PC-9 (cell line): Measurements from ENCODE around the gene DHRS4L2.
"Not testable (repeated sequence)": the region's sequence is repeated elsewhere in the genome, so short reads cannot be mapped to it uniquely, and the experiment has no call there.

Experiments
- EZH2 ChIP-seq: fragments of 200-600 bp; sonication (generic); IDR thresholded peaks from 2 replicates; pipeline ENCODE4 v1.8.0; 2017; ENCODE audit warnings: antibody characterized with exemption, low read depth
- TF ChIP-seq, protein P1 (sequence below): fragments of 200-600 bp; sonication (generic); conservative IDR thresholded peaks from 2 replicates; pipeline ENCODE4 v1.6.1; 2017; ENCODE audit warnings: mixed run types, antibody characterized with exemption, mild to moderate bottlenecking, moderate library complexity

DNA sequence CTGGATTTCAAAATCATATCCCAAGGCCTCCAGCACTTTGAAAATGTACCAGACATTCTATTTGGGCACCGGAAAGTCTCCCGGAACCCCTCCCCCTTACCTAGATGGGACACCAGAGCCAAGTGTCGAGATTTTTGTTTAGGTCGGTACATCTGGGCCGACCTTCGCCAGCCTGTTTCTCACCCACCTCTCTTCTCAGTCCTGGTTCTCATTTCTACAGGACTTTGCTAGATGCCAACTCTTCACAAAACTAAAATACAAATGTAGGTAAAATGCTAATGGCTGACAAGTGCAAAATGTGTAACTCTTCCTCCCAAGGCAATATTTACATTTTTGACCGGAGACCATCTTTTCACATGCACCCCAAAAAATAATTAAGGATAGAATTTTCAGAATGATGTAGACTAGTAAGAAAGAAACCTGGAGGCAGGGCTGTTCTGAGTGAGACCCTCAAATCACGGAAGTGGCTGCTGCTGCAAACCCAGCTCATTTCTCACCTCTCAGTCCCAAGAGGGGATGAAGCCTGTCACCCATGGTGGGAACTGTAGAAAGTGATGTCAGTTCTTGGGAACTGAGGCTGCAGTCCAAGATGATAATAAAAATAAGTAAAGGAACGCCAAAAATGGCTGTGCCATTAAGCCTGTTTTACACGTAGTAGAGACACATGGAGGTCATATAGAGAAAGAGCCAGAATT lies 48.4 kb downstream of the DHRS4L2 start:
- TF ChIP-seq, protein P1, sequence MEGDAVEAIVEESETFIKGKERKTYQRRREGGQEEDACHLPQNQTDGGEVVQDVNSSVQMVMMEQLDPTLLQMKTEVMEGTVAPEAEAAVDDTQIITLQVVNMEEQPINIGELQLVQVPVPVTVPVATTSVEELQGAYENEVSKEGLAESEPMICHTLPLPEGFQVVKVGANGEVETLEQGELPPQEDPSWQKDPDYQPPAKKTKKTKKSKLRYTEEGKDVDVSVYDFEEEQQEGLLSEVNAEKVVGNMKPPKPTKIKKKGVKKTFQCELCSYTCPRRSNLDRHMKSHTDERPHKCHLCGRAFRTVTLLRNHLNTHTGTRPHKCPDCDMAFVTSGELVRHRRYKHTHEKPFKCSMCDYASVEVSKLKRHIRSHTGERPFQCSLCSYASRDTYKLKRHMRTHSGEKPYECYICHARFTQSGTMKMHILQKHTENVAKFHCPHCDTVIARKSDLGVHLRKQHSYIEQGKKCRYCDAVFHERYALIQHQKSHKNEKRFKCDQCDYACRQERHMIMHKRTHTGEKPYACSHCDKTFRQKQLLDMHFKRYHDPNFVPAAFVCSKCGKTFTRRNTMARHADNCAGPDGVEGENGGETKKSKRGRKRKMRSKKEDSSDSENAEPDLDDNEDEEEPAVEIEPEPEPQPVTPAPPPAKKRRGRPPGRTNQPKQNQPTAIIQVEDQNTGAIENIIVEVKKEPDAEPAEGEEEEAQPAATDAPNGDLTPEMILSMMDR, result not testable (repeated sequence)
- TF ChIP-seq EZH2, result not testable (repeated sequence)
